ENCODE measurements around the gene SMG9. TPM values are rescaled to one million over a fixed set of nuclear protein-coding genes. Genes with fewer than 3 reads are reported as not detected.

The SMG9 gene
- total and polyA plus RNA-seq, 2 of the 4 experiments (the other 2 are of a cell fraction): 4.8 to 24.3 TPM

GRCh38 chr19:43779147-43779819, 24.5 kb upstream of the SMG9 start:
- Histone ChIP-seq H3K9me3 (ENCODE audit: control insufficient read depth, insufficient read depth, low read length) (no peaks in the 10 kb centered on the region), H4K20me1 (ENCODE audit: insufficient read depth, low read length) (no peaks in the 10 kb centered on the region), H3K4me2 (ENCODE audit: low read depth, low read length) (no peak overlapping the region), H2AFZ (replicated peaks; ENCODE audit: low read length, poor library complexity) (peak overlapping the region; percentile 53), H3K9me1 (ENCODE audit: insufficient read depth, low read length) (peaks cover 8% of the 10 kb centered on the region), H2AK5ac (ENCODE audit: low read depth, low read length) (peak overlapping the region; percentile 34; the same call in 1 of the 2 replicates), H2BK20ac (ENCODE audit: low read depth, low read length) (no peak overlapping the region), H2BK15ac (ENCODE audit: low read depth, low read length) (no peak overlapping the region), H3K56ac (ENCODE audit: extremely low read depth, insufficient read depth, low read length) (no peak overlapping the region), H2BK120ac (ENCODE audit: low read depth, low read length) (no peak overlapping the region), H3K27ac (ENCODE audit: insufficient read depth, low read length) (no peak overlapping the region), H3K23ac (ENCODE audit: low read depth, low read length) (no peak overlapping the region), H3K9ac (ENCODE audit: low read depth, low read length) (no peak overlapping the region), H2BK5ac (ENCODE audit: low read depth, low read length, poor library complexity, severe bottlenecking) (no peak overlapping the region), H3K14ac (replicated peaks; ENCODE audit: low read depth, low read length) (no peak overlapping the region), H3K27me3 (ENCODE audit: control insufficient read depth, insufficient read depth, low read length) (peaks cover 3% of the 10 kb centered on the region), H3K18ac (ENCODE audit: low read depth, low read length) (no peak overlapping the region), H3K4ac (ENCODE audit: low read depth, low read length) (no peak overlapping the region), H3K4me1 (ENCODE audit: control insufficient read depth, insufficient read depth, low read length) (peaks cover 9% of the 10 kb centered on the region), H3K4me3 (ENCODE audit: insufficient read depth, low read depth, low read length) (no peak overlapping the region), H4K5ac (ENCODE audit: low read depth, low read length) (no peak overlapping the region), H4K8ac (ENCODE audit: low read depth in 2 of 2, low read length in 2 of 2) (no peak overlapping the region), H4K91ac (ENCODE audit: insufficient read depth, low read depth, low read length) (no peak overlapping the region), H2AK9ac (replicated peaks; ENCODE audit: low read depth, low read length, poor library complexity) (peak overlapping the region; percentile 34), H3K79me1 (ENCODE audit: low read depth in 1 of 2, low read length in 2 of 2) (no peaks in the 10 kb centered on the region), H3K36me3 (ENCODE audit: control insufficient read depth, insufficient read depth, low read length) (no peaks in the 10 kb centered on the region)
- CTCF ChIA-PET: no interaction called here
- dilution Hi-C loops (cut with HindIII; ENCODE audit: low sequenced_read_pairs, unreplicated experiment) (no loop called here), intact Hi-C loops (cut with micrococcal nuclease) (no loop called here), in situ Hi-C loops (cut with MboI; ENCODE audit: low sequenced_read_pairs) (no loop called here)
- 85% methylated on average over 11 of the region's 16 CpGs; no CpG with 5 or more reads in 1 of the 2 experiments for WGBS, 2 experiments (ENCODE audit: extremely low coverage in 2 of 2, insufficient read length in 1 of 2)
- POLR2A ChIA-PET (ENCODE audit: unreplicated experiment): interaction anchor here (0.5 kb wide), 1 partner anchor 21 kb away, joined by 13 read pairs; no protein-coding TSS in a partner anchor
- no peak for ATAC-seq (ENCODE audit: low read depth)
- TF ChIP-seq NFE2L2 (IDR thresholded peaks at IDR 0.05; ENCODE audit: low read depth, low read length): no peak
- no peak for TF ChIP-seq MAZ (IDR thresholded peaks at IDR 0.05; ENCODE audit: borderline replicate concordance, low read depth, low read length)
- TF ChIP-seq CHD1 (IDR thresholded peaks at IDR 0.05; ENCODE audit: low read depth, low read length): no peak
- TF ChIP-seq BHLHE40 (IDR thresholded peaks at IDR 0.05; ENCODE audit: low read depth, low read length): no peak
- no TSS peak for BruUV-seq (replicated peaks)
- DNase-seq: no peak
